Muscle of back (tissue), 11 donors: ENCODE data around the gene ATG13. TPM values are rescaled to one million over a fixed set of nuclear protein-coding genes. Genes with fewer than 3 reads are reported as not detected.
"Not testable (repeated sequence)": the region's sequence is repeated elsewhere in the genome, so short reads cannot be mapped to it uniquely, and the experiment has no call there.

ENCODE experiments used
- DNase-seq, 3 donors: peaks; one replicate each; pipeline versions ENCODE4 v3.0.0 to v3.0.0-alpha.2; 2013
- polyA plus RNA-seq, 10 donors: library from polyadenylated mRNA; unstranded; fragments of 120-200 nt; gene quantifications; one replicate each; pipeline ENCODE4 v1.2.1, GENCODE V29; 2013; ENCODE audit not compliant: insufficient read length in 10 of 10

Gene ATG13
- polyA plus RNA-seq, 10 donors: 28.8 to 47.7 (median 34.6) TPM

DNA sequence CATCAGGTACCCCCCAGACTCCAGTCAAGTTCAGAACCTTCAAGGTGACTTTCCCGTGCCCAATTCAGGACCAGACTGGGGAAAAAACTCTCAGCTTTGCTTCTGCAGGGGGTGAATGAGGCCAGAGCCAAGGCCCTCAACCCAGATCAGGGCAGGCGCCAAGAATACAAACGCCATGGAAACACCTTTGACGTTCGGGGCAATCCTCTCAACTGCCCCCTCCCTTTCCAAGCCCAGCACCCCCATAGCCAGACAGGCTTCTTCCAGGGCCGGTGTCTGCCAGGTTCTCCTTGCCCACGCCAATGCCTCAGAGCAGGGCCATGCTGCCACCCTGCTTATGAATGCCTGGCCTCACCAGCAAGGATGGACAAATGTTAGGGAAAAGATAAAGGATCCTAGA lies 77.3 kb downstream of the ATG13 start:
- no peak for DNase-seq

DNA sequence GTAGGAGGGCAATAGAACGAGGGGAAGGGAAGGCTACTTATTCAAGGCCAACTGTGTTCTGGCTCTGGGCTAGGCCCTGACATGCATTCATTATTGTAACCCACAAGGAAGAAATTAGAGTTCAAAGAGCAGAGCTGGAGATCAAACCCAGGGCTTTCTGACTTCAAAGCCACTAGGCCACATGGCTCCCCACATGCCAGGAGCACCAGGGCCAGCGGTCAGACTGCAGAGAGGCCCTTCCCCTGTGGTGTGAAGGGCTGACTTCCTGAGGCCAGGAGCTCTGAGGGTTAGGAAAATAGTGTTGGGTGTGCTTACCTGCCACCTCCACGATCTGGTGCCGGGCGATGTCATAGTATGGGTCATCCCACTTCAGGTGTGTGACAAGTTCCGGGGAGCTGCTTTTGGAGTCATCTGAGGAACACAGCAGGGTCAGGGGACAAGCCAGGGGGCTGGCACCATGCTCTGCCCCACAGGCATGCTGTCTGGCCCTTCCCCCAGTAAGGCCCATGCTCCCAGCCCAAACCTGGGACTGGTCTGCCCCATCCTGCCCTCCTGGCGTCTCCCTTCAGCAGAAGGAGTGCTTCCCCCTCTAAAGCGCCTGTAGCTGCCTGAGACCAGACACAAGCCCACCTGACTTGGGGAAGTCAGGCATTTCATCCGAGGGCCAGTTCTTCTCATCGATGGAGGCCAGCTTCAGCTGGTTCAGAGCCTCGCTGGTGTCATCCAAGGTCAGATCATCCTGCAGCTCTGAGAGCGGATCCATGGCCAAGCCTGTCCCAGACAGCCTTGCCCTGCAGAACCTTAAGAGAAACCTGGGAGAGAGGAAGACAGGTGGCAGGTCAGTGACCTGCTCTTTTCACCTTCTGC lies 78.2 kb downstream of the ATG13 start:
- DNase-seq: peak in 1 of 3 donors; percentile 29

DNA sequence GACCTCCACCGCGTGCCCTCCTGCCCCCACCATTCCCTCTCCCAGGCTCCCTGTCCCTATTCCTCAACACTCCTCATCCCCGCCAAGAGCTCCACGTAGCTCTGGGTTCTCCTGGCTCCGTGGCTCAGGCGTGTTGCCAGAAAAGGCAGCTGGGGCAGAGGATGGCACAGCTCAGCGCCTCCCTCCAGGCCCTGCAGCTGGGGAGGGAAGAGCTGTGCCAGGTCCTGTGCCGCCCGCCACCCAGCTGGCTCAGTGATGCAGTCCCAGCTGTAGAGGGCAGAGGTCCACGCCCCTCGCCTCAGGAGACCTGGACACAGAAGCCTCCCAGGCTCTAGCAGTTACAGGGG lies 78.8 kb downstream of the ATG13 start:
- peak; percentile 62 to 79 (median 68) for DNase-seq

DNA sequence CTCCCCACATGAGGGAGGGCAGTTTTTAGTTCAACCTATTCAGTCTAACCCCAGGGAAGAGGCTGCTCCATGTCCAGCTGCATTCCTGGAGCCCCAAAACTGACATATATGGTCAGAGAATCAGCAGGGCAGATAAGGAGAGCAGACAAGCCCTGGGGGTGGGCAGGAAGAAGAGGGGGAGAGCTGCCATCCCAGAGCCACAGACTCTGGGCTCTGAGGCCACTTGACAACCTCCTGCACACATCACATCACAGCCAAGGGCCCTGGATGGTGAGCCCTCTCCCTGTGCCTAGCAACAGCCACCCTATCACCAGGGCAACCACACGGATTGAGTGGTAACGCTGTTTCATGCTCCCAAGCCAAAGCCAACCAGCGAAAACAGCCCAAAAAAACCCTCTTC lies 80.0 kb downstream of the ATG13 start:
- no peak for DNase-seq

GRCh38 chr11:46697723-46698122 lies 80.4 kb downstream of the ATG13 start:
- DNase-seq: no peak

GRCh38 chr11:46698597-46698996 lies 81.2 kb downstream of the ATG13 start:
- DNase-seq: no peak

DNA sequence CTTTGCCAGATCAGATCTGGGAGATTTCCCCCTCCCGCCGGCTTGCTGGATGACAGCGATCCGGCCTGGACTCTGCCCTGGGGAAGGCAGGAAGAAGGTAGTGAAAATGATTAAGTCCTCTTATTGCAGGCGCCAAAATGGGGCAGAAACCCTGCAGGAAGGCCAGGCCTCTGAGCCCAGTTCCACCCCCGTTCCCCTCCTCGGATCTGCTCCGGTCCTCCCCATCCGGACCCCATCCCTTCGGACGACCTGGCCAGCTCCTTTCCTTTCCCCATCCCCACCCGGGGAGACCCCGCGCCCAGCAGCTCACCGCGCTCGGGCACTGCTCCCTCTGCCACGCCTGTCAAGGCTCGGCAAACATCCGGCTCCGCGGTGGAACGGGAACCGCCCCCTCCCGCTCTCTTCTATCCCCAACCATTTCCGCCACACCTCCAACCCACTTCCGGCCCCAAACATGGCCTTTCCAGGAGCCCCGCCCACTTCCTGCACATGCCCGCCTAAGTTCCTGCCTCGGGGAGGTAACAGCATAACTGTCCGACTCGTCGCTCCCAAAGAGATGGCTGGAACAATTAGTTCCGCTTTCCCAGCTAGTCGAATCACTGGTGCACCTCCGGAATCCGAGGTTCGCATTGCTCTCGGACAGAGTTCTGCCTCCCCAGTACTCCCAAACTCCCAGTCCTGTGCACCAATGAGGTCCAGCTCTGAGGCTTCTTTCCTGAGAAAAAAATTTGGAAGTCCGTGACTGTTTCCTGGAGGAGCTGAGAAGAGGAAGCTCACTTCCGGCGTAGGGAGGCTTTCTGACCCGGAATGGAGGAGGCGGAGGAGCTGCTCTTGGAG lies 83.1 kb downstream of the ATG13 start, which contains the start of the genes ARHGAP1 and ZNF408:
ARHGAP1 (minus strand) TSS at position 379 of the 837 bp plus-strand sequence. CDS start 4,512 bp downstream, outside the sequence.
ZNF408 (plus strand) TSS at position 791 of the 837 bp plus-strand sequence; CDS start at position 808, 17 bp downstream.
- DNase-seq: peak; percentile 99

- DNase-seq: no peak
Observed at GRCh38 chr11:46701078-46701654, 83.8 kb downstream of the ATG13 start.

DNA sequence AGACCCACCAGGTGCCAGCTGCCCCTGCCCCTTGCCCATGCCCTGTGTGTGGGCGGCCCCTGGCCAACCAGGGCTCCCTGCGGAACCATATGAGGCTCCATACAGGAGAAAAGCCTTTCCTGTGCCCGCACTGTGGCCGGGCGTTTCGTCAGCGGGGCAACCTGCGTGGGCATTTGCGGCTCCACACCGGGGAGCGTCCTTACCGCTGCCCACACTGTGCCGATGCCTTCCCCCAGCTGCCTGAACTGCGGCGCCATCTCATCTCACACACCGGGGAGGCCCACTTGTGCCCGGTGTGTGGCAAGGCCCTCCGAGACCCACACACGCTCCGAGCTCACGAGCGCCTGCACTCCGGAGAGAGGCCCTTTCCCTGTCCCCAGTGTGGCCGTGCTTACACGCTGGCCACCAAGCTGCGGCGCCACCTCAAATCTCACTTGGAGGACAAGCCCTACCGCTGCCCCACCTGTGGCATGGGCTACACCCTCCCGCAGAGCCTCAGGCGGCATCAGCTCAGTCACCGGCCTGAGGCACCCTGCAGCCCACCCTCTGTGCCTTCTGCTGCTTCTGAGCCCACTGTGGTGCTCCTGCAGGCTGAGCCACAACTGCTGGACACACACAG lies 87.8 kb downstream of the ATG13 start:
- DNase-seq: no peak

GRCh38 chr11:46706886-46707285 lies 89.5 kb downstream of the ATG13 start:
- no peak for DNase-seq

- not testable (repeated sequence) for DNase-seq
Observed at GRCh38 chr11:46709351-46709750, 92.0 kb downstream of the ATG13 start.

GRCh38 chr11:46710821-46711269 lies 93.5 kb downstream of the ATG13 start:
- peak; percentile 75 to 87 (median 83) for DNase-seq

DNA sequence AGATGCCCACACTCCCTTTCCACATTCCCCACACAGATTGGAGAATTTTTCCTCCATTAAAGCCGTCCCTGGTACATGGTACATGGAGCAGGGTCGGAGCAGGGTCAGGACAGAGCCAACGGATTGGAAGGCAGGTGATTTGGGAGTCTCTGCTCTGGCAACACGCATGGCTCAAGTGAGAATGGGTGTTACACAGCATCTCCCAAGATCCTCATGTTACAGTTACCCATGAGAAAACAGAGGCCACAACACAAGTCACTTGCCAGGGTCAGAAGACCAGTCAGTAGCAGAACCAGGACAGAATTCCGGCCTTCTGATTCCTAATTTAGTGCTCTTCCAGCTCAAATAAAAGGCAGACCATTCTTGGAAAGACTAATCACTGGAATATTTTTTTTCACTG lies 94.0 kb downstream of the ATG13 start:
- DNase-seq: no peak

DNA sequence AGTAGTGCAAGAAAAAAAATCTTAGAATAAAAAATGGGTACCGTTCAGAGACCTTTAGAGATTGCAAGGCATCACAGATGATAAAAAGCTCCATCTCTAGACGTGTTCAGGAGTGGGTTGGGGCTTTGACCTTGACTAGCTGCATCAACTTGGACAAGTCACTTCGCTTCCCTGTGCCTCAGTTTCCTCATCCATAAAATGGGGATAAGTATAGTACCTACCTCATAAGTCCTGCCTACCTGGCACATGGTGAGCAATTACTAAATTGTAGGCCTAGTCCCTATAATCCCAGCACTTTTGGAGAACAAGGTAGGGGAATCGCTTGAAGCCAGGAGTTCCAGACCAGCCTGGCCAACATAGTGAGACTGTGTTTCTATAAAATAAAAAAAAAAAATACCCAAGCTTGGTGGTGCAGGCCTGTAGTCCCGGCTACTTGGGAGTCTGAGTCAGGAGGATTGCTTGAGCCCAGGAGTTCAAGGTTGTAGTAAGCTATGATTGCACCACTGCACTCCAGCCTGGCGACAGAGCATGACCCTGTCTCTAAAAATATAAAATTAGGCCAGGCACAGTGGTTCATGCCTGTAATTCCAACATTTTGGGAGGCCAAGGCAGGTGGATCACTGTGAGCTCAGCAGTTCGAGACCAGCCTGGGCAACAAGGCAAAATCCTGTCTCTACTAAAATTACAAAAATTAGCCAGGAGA lies 95.7 kb downstream of the ATG13 start:
- DNase-seq: no peak

GRCh38 chr11:46717825-46718154 lies 100.4 kb downstream of the ATG13 start:
- DNase-seq: not testable (repeated sequence)

DNA sequence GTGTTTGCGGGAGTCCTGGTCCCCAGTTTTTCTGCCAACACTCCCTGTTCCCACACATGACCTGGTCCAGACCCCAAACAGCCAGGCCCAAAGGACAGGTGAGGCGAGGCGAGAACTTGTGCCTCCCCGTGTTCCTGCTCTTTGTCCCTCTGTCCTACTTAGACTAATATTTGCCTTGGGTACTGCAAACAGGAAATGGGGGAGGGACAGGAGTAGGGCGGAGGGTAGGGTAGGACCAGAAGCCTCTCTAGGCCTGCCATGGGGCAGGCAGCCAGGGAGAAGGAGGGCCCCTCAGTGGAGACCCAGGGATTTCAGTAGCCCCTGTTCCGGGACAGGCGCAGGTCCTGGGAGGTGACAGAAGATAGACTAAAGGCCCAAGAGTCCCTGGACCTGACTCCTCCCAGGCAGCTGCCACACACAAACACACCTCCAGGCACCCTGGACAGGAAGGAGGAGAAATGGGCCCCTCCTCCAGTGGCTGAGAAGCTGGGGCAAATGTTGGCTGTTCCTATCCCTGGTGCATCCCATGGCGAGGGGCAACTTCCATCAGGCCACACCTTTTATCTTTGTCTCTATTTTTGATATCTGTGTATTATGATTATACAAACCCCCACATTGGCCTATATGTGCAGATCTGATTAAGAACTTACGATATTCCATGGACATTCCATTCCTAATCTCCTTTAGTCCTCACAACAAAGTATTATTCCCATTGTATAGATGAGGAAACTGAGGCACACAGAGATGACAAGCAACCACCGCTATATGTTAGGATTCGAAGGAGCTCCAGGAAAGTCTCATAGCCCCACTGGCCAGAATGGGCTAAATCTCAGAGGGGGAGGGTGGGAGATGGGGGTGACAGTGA lies 101.0 kb downstream of the ATG13 start:
- DNase-seq: no peak

DNA sequence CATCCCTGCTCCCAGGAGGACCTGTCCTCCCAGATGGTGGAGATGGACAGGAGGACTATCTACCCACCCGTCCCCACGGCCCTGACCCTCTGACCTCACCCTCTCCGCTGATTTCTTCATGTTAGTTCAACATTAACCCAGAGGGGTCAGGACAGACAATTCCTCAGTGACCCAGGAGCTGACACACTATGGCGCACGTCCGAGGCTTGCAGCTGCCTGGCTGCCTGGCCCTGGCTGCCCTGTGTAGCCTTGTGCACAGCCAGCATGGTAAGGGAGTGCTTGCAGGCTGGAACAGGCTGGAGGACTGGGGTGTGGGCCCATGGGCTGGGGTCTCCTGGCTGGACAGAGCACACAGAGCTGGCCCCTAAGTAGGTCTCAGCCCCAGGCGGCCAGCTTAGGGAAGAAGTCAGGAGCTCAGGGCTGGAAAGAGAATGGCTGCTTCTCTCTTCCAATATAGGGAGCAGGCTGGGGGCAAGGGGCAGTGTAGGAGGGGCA lies 101.7 kb downstream of the ATG13 start, which contains the start of gene F2:
F2 (plus strand) TSS at position 166 of the 495 bp plus-strand sequence; CDS start at position 189, 23 bp downstream.
- DNase-seq: no peak

GRCh38 chr11:46719543-46720218 lies 102.3 kb downstream of the ATG13 start:
- no peak for DNase-seq

- no peak for DNase-seq
Observed at GRCh38 chr11:46721286-46721685, 103.9 kb downstream of the ATG13 start.
